Measurements from ENCODE around the gene XPC. TPM values are rescaled to one million over a fixed set of nuclear protein-coding genes. Genes with fewer than 3 reads are reported as not detected.
"Not testable (repeated sequence)": the region's sequence is repeated elsewhere in the genome, so short reads cannot be mapped to it uniquely, and the experiment has no call there.

XPC gene
- 10 to 100 TPM; 48.4 to 61.0 TPM for total RNA-seq

DNA sequence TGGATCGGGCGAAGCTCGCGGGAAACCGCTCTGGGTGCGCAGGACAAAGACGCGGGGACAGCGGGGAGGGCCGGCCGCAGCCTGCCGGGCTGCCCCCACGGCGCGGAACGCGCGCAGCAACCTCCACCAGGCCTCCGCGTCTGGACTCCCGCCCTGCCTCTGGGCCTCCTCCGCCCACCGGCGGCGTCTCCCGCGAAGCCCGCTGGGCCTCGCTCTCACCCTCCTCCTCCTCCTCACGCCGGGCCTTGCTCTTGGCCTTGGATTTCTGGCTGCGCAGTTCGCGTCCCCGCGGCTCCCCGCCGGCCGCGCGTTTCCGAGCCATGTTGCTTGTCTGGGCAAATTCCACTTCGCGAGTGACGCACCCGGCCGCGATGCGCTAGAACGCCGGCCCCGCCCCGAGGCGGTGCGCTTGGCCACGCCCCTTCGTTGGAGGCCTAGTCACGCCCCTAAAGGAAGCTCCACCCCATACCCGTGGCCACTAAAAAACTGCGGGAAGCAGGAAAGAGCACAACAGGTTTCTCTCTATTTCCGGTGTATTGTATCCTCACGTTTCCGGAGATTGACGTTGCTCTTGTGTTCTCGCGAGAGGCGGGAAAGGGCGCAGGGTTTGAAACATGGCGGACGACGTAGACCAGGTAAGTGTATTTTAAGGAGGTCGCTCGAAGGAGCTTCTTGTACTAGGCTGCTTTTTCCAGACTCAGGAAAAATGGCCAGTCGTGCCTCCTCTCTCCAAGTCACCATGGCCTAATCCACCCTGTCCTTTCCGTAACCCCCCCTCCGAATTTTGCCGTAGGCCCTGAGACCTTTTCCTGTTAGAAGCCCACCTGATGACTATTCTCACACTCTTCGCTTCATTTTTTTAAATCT lies at the start of gene XPC, which contains the start of gene LSM3:
TSS of gene XPC (minus strand) at position 355 of the 867 bp plus-strand sequence. CDS start at position 322, 33 bp downstream.
TSS of gene LSM3 (plus strand) at position 571 of the 867 bp plus-strand sequence. CDS start at position 615, 44 bp downstream.
- Mint-ChIP-seq H3K4me1 (ENCODE audit: low read depth) (peaks cover 67% of the 10 kb centered on the region), H3K36me3 (ENCODE audit: insufficient read depth in 2 of 2) (peaks cover 8 to 11% of the 10 kb centered on the region in 2 donors), H3K27ac (peak within 1 kb of the TSS; percentile 98), H3K4me3 (peak within 1 kb of the TSS; percentile 89 to 91), H3K27me3 (ENCODE audit: low read depth) (no peaks in the 10 kb centered on the region), H3K9me3 (no peaks in the 10 kb centered on the region)
- DNase-seq (peak; percentile 96 to 98), ATAC-seq (replicated peaks in 1 of 2) (peak; percentile 94 to 95)

DNA sequence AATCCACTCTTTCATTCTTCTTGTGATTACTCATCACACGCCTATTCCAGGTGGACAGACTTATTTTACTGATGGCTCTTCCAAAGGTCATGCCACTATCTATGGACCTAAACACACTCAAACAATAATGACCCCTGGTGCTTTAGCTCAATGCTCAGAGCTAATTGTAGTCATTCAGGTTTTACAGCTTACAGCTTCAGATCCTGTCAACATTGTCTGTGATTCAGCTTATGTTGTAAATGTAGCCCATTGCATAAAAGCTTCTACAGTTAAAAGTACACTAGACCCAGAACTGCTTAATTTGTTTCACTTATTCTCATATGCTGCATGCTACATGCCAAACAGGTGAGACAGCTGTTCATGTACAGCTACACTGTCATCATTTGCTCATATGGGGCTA lies 49.5 kb upstream of the XPC start:
- Mint-ChIP-seq H3K27me3 (ENCODE audit: low read depth) (peaks cover 33% of the 10 kb centered on the region), H3K36me3 (ENCODE audit: insufficient read depth in 2 of 2) (peaks cover 2 to 3% of the 10 kb centered on the region in 2 donors), H3K27ac (no peak overlapping the region)

DNA sequence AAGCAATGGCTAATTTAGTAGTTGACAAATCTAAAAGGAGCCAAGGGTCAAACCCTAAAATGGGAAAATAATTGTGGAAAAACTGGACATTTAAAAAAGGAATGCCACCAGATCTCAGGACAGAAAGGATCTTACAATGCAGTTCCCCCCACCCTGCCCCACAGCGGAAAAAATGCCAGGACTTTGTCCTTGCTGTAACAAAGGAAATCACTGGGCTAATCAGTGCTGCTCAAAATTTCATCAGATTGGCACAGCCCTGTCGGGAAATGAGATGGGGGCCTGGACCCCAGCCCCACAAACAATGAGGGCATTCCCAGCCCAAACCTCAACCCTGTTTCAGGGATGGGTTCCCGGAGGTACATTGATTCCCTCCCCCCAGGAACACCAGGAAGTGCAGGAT lies 48.0 kb upstream of the XPC start:
- not testable (repeated sequence) for H3K27ac Mint-ChIP-seq
- H3K27me3 Mint-ChIP-seq (ENCODE audit: low read depth) = peaks cover 18% of the 10 kb centered on the region

More for the DNA sequence above, 49.5 kb upstream of the XPC start:
- no peak for DNase-seq
- no peak for ATAC-seq (replicated peaks in 1 of 2)
- Mint-ChIP-seq H3K4me3 (no peak overlapping the region), H3K4me1 (ENCODE audit: low read depth) (peaks cover 7% of the 10 kb centered on the region), H3K9me3 (peaks cover 0 to 2% of the 10 kb centered on the region in 2 donors)

DNA sequence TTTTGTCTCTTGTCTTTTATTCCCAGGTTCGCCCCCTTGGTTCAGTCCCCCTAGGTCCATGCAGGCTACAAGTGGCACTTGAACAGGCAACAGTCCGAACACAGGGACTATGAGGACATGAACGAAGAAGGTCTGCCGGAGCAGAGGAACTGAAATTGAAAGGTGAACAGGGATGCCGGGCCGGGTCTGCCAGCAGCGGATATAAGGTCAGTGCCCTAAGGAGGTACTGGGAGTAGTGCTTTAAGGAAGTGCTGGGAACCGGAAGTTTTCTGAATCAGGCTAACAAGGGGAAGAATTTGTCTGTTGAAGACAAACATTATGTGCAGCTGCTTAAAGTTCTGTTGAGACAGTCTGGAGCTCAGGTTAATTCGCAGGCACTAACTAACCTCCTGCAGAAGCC lies 47.0 kb upstream of the XPC start:
- H3K27me3 Mint-ChIP-seq (ENCODE audit: low read depth) = peaks cover 15% of the 10 kb centered on the region
- H3K27ac Mint-ChIP-seq = no peak overlapping the region
- ATAC-seq (replicated peaks in 1 of 2) (no peak), DNase-seq (no peak)
- H3K9me3 Mint-ChIP-seq = peaks cover 2 to 4% of the 10 kb centered on the region in 2 donors
- no peak overlapping the region for H3K4me3 Mint-ChIP-seq
- H3K36me3 Mint-ChIP-seq (ENCODE audit: insufficient read depth in 2 of 2) = peaks cover 3 to 7% of the 10 kb centered on the region in 2 donors
- no peaks in the 10 kb centered on the region for H3K4me1 Mint-ChIP-seq (ENCODE audit: low read depth)

More for the DNA sequence above, 48.0 kb upstream of the XPC start:
- ATAC-seq (replicated peaks in 1 of 2); H3K36me3 Mint-ChIP-seq (ENCODE audit: insufficient read depth in 2 of 2); H3K4me1 Mint-ChIP-seq (ENCODE audit: low read depth); H3K9me3 Mint-ChIP-seq; DNase-seq; H3K4me3 Mint-ChIP-seq: not testable (repeated sequence)

DNA sequence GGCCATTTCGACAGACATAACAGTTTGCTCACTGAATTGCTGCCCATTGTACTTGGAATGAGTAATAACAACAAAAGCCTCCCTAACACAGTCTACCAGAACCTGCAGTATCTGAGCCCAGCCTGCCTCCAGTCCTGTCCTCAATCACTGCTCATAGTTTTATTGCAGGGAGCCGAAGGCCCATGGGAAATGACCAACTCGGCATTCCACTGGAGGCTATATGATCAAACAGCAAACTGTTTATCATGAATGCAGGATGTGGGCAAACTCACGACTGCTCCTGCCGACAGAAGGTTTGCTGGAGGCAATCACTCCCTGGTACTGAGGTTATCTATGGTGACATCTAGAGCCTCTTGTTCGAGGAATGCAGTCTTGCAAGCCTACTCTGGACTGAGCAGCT lies 46.5 kb upstream of the XPC start:
- no peak overlapping the region for H3K4me3 Mint-ChIP-seq
- no peaks in the 10 kb centered on the region for H3K4me1 Mint-ChIP-seq (ENCODE audit: low read depth)
- ATAC-seq (replicated peaks in 1 of 2) (no peak), DNase-seq (no peak)
- H3K27ac Mint-ChIP-seq = no peak overlapping the region
- peaks cover 11% of the 10 kb centered on the region for H3K27me3 Mint-ChIP-seq (ENCODE audit: low read depth)
- peaks cover 6 to 7% of the 10 kb centered on the region in 2 donors for H3K36me3 Mint-ChIP-seq (ENCODE audit: insufficient read depth in 2 of 2)
- peaks cover 4 to 5% of the 10 kb centered on the region in 2 donors for H3K9me3 Mint-ChIP-seq

DNA sequence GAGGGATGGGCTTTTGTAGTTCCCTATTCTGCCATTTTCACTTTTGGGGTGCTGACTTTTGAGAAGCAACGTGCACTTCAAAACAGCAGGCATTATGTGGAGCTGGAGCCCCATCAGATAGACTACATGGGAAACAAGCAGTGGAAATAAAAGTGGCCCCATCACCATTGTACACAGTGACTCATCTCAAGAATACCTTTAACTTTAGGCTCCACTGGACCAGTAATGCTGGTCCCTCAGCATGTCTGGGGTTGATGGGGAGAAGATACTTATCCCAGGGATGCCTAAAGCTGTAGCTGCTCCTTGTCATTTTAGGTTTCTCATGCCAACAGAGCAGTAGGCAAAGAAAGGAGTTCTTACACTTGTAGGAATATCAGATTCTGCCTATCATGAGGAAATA lies 45.2 kb upstream of the XPC start:
- Mint-ChIP-seq H3K36me3 (ENCODE audit: insufficient read depth in 2 of 2) (peaks cover 6 to 7% of the 10 kb centered on the region in 2 donors), H3K4me3 (no peak overlapping the region), H3K27ac (no peak overlapping the region), H3K4me1 (ENCODE audit: low read depth) (no peaks in the 10 kb centered on the region), H3K9me3 (peaks cover 4 to 6% of the 10 kb centered on the region in 2 donors), H3K27me3 (ENCODE audit: low read depth) (peaks cover 10% of the 10 kb centered on the region)
- DNase-seq (no peak), ATAC-seq (replicated peaks in 1 of 2) (no peak)

DNA sequence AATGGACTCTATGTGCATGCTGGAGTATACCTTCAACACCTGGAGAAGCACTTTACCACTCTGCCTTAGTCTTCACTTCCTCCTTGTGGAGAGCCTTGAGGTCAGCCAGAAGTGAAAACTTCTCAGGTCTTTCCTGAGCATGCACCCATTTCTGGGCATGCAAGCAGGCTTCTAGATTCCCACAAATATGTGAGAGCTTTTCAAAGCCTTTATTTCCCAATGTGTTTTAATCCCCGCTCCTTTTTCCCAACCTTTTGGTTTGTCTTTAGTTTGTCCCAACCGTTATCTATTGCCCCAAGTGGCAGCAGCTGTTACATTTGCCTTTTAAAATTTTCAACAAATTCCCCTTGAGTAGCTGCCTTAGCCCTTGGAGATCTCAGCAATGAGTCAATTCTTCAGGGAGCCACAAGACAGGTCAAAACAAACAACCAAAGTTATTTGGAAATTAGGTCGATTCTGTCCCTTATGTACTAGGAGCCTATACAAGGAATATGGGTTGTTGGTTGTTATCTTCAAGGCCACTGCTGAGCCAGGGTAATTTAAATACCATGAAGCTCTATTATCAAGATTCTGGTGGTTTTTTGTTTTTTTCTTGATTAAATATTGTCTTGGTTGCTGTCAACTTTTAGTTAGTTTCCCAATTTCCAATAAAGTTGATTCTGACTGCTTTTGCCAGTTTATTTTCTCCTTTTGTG lies 44.6 kb upstream of the XPC start:
- no peak for DNase-seq
- peaks cover 6 to 7% of the 10 kb centered on the region in 2 donors for H3K36me3 Mint-ChIP-seq (ENCODE audit: insufficient read depth in 2 of 2)
- H3K9me3 Mint-ChIP-seq = peaks cover 4 to 6% of the 10 kb centered on the region in 2 donors
- peaks cover 10% of the 10 kb centered on the region for H3K27me3 Mint-ChIP-seq (ENCODE audit: low read depth)
- H3K4me3 Mint-ChIP-seq = no peak overlapping the region
- H3K27ac Mint-ChIP-seq = no peak overlapping the region
- no peak for ATAC-seq (replicated peaks in 1 of 2)
- H3K4me1 Mint-ChIP-seq (ENCODE audit: low read depth) = no peaks in the 10 kb centered on the region

DNA sequence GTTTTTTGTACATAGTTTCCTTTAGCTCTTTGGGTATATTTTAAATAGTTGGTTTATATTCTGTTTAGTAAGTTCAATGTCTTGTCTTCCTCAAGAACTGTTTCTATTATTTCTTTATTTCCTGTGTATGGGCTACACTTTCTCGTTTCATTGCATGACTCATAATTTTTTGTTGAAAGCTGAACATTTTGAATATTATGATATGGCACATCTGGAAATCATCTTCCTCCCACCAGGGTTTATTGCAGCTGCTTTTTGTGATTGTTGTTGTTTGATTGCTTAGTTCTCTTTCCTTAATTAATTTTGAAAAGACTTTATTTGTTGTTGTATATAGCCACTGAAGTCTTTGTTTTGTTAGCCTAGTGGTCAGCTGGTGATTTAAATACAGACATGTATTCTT lies 44.1 kb upstream of the XPC start:
- Mint-ChIP-seq H3K4me1 (ENCODE audit: low read depth) (no peaks in the 10 kb centered on the region), H3K36me3 (ENCODE audit: insufficient read depth in 2 of 2) (peaks cover 6 to 7% of the 10 kb centered on the region in 2 donors), H3K4me3 (no peak overlapping the region), H3K27ac (no peak overlapping the region), H3K9me3 (peaks cover 4 to 6% of the 10 kb centered on the region in 2 donors), H3K27me3 (ENCODE audit: low read depth) (peaks cover 10% of the 10 kb centered on the region)
- ATAC-seq (replicated peaks in 1 of 2) (no peak), DNase-seq (no peak)

DNA sequence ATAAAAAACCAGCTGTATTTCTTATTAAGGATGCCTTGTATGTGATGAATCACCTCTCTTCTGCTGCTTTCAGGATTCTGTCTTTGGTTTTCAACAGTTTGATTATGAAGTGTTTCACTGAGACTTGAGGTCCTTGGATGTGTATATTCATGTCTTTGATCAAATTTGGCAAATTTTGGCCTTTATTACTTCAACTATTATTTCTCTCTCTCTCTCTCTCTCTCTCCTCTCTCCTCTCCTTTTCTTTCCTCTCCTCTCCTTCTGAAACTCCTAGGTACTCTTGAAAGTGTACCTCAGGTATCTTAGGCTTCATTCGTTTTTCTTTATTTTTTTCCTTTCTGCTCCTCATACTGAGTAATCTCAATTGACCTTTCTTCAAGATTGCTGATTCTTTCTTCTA lies 43.5 kb upstream of the XPC start:
- peaks cover 6 to 7% of the 10 kb centered on the region in 2 donors for H3K36me3 Mint-ChIP-seq (ENCODE audit: insufficient read depth in 2 of 2)
- H3K4me1 Mint-ChIP-seq (ENCODE audit: low read depth) = no peaks in the 10 kb centered on the region
- DNase-seq = no peak
- no peak for ATAC-seq (replicated peaks in 1 of 2)
- no peak overlapping the region for H3K27ac Mint-ChIP-seq
- H3K27me3 Mint-ChIP-seq (ENCODE audit: low read depth) = peaks cover 10% of the 10 kb centered on the region
- H3K4me3 Mint-ChIP-seq = no peak overlapping the region
- peaks cover 4 to 6% of the 10 kb centered on the region in 2 donors for H3K9me3 Mint-ChIP-seq

DNA sequence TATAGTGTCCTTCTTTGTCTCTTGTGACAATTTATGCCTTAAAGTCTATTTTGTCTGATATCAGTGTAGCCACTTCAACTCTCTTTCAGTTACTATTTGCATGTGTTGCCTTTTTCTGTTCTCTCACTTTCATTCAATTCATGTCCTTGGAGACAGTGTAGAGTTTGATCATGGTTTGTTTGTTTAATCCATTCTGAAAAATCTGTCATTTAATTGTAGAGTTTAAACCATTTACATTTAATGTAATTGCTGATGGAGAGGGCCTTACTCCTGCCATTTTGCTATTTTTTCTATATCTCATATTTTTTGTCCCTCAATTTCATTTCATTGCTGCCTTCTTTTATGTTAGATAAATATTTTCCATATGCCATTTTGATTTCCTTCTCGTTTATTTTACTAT lies 42.5 kb upstream of the XPC start:
- no peaks in the 10 kb centered on the region for H3K4me1 Mint-ChIP-seq (ENCODE audit: low read depth)
- H3K27ac Mint-ChIP-seq = no peak overlapping the region
- peaks cover 10% of the 10 kb centered on the region for H3K27me3 Mint-ChIP-seq (ENCODE audit: low read depth)
- ATAC-seq (replicated peaks in 1 of 2) (no peak), DNase-seq (no peak)
- H3K9me3 Mint-ChIP-seq = peaks cover 4 to 6% of the 10 kb centered on the region in 2 donors
- peaks cover 6 to 7% of the 10 kb centered on the region in 2 donors for H3K36me3 Mint-ChIP-seq (ENCODE audit: insufficient read depth in 2 of 2)
- H3K4me3 Mint-ChIP-seq = no peak overlapping the region

DNA sequence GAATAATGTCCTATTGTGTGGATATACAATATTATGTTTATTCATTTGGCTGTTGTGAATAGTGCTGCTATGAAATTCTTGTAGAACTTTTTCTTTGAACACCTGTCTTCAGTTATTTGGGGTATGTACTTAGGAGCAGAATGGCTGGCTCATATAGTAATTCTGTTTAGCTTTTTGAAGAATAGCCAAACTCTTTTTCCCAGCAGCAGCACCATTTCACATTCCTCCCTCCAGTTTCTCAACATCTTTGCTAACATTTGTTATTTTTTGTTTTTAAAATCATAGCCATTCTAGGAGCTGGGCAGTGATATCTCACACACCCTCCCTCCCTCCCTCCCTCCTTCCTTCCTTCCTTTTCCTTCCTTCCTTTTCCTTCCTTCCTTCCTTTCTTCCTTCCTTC lies 40.0 kb upstream of the XPC start:
- peaks cover 4 to 6% of the 10 kb centered on the region in 2 donors for H3K9me3 Mint-ChIP-seq
- H3K4me3 Mint-ChIP-seq = no peak overlapping the region
- H3K36me3 Mint-ChIP-seq (ENCODE audit: insufficient read depth in 2 of 2) = peaks cover 6 to 7% of the 10 kb centered on the region in 2 donors
- H3K27me3 Mint-ChIP-seq (ENCODE audit: low read depth) = no peaks in the 10 kb centered on the region
- DNase-seq = no peak
- ATAC-seq (replicated peaks in 1 of 2) = no peak
- H3K4me1 Mint-ChIP-seq (ENCODE audit: low read depth) = no peaks in the 10 kb centered on the region
- no peak overlapping the region for H3K27ac Mint-ChIP-seq

DNA sequence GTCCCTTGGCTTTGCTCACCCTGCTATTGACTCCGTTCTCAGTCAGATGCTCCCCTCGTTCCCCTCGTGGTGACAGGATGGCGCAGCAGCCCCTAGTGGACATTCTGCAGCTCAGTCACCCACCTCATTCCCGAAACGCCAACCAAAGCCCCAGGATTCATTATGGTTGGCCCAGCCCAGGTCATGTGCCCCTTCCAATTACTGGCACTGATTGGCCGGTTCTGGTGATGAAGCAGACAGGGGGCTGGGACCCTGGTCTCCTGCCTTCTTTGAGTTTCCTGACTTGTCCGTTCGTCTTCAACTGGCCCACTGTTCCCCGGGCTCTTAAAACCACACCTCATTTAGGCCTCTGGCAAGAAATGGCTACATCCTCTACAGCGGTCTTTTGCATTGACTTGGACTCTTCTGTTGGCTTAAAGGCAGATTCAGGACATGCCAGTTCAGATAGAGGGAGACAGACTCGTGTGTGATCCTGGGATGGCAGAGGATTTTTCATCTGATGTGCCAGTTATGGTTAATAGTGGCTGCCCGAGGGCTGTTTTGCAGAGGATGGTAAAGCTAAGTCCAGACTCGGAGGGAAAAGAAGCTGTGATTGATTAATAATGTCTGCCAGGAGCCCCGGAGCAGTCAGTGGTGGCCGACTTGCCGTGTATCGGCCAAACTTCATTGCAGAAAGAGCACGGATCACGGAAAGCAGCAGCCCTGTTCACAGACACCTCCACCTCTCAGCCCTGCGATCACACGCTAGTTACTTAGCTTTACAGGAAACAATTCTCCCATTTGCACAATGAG lies 38.1 kb upstream of the XPC start:
- H3K4me1 Mint-ChIP-seq (ENCODE audit: low read depth) = no peaks in the 10 kb centered on the region
- no peaks in the 10 kb centered on the region for H3K27me3 Mint-ChIP-seq (ENCODE audit: low read depth)
- H3K4me3 Mint-ChIP-seq = peak overlapping the region in 1 of 2 donors; percentile 39
- no peak overlapping the region for H3K27ac Mint-ChIP-seq
- H3K9me3 Mint-ChIP-seq = peaks cover 2 to 4% of the 10 kb centered on the region in 2 donors
- ATAC-seq (replicated peaks in 1 of 2) (peak; percentile 54 to 85), DNase-seq (peak; percentile 3 to 32)
- H3K36me3 Mint-ChIP-seq (ENCODE audit: insufficient read depth in 2 of 2) = peaks cover 2% of the 10 kb centered on the region in 2 donors

Data from activated T-cell treated with anti-CD3 and anti-CD28 coated beads, Interleukin-2, amount 50 U/mL, for 72 hours (primary cell).